PFSK-1 (cell line): ENCODE results near the gene ZFYVE16.

Experiments used
- FOXP2 ChIP-seq: optimal IDR thresholded peaks from 2 replicates; pipeline ENCODE3; 2011; ENCODE audit warnings: borderline replicate concordance, control low read depth, inconsistent platforms; ENCODE audit not compliant: insufficient read depth; ENCODE audit errors: extremely low read length, extremely low read depth
- POLR2AphosphoS5 ChIP-seq: IDR thresholded peaks from 2 replicates; pipeline ENCODE4 v1.6.1; 2012; ENCODE audit warnings: low read depth, mild to moderate bottlenecking, control low read depth, low read length, moderate library complexity
- REST ChIP-seq, 2 experiments: IDR thresholded peaks; 2 replicates each; pipeline versions ENCODE4 v1.6.1 to v1.8.0; 2011 to 2012; ENCODE audit warnings: low read depth in 2 of 2, low read length in 2 of 2, control low read depth in 1 of 2, inconsistent platforms in 1 of 2, mild to moderate bottlenecking in 1 of 2, moderate library complexity in 1 of 2; ENCODE audit not compliant: insufficient read depth in 1 of 2
- SIN3A ChIP-seq: IDR thresholded peaks from 2 replicates; pipeline ENCODE4 v1.6.1; 2012; ENCODE audit warnings: mild to moderate bottlenecking, low read length, moderate library complexity, borderline replicate concordance; ENCODE audit not compliant: insufficient read depth
- TAF1 ChIP-seq: IDR thresholded peaks from 2 replicates; pipeline ENCODE4 v1.6.1; 2012; ENCODE audit warnings: low read length, control low read depth, borderline replicate concordance; ENCODE audit not compliant: insufficient read depth

The ZFYVE16 gene

GRCh38 chr5:80466669-80467485 lies 59.0 kb downstream of the ZFYVE16 start:
- TF ChIP-seq FOXP2 (no peak), SIN3A (no peak), REST (IDR thresholded peaks at IDR 0.05; ENCODE audit: insufficient read depth in 1 of 2, low read depth in 2 of 2, low read length in 2 of 2) (no peak), TAF1 (no peak)

GRCh38 chr5:80468131-80468530 lies 60.3 kb downstream of the ZFYVE16 start:
- TF ChIP-seq FOXP2 (no peak), SIN3A (no peak), TAF1 (no peak), REST (IDR thresholded peaks at IDR 0.05; ENCODE audit: insufficient read depth in 1 of 2, low read depth in 2 of 2, low read length in 2 of 2) (no peak), POLR2AphosphoS5 (no peak)

GRCh38 chr5:80474929-80475328 lies 67.1 kb downstream of the ZFYVE16 start:
- TF ChIP-seq SIN3A (no peak), POLR2AphosphoS5 (no peak), TAF1 (no peak), REST (IDR thresholded peaks at IDR 0.05; ENCODE audit: insufficient read depth in 1 of 2, low read depth in 2 of 2, low read length in 2 of 2) (no peak), FOXP2 (no peak)

GRCh38 chr5:80479713-80480112 lies 71.8 kb downstream of the ZFYVE16 start:
- no peak for TF ChIP-seq POLR2AphosphoS5

GRCh38 chr5:80480354-80480753 lies 72.5 kb downstream of the ZFYVE16 start:
- TF ChIP-seq SIN3A (no peak), TAF1 (no peak), REST (IDR thresholded peaks at IDR 0.05; ENCODE audit: insufficient read depth in 1 of 2, low read depth in 2 of 2, low read length in 2 of 2) (no peak), POLR2AphosphoS5 (no peak), FOXP2 (no peak)
